Muscle of back (tissue), 13 donors: ENCODE results near the gene BOD1L2. TPM values are rescaled to one million over a fixed set of nuclear protein-coding genes. Genes with fewer than 3 reads are reported as not detected.

Experiments
- DNase-seq, 3 donors: peaks; one replicate each; pipeline versions ENCODE4 v3.0.0 to v3.0.0-alpha.2; 2013
- long read RNA-seq, 9 donors: transcript quantifications; one replicate each; lab custom pipeline, GENCODE V29; 2026
- polyA plus RNA-seq, 10 donors: library from polyadenylated mRNA; unstranded; fragments of 120-200 nt; gene quantifications; one replicate each; pipeline ENCODE4 v1.2.1, GENCODE V29; 2013; ENCODE audit not compliant: insufficient read length in 10 of 10

Gene BOD1L2
- not detected for polyA plus RNA-seq
- long read RNA-seq, donor 1 = 0 reads
- long read RNA-seq, donor 2 = 0 reads
- long read RNA-seq, donor 3 = 0 reads
- long read RNA-seq, donor 4 = 0 reads
- long read RNA-seq, donor 5 = 0 reads
- long read RNA-seq, donor 6 = 0 reads
- long read RNA-seq, donor 7 = 0 reads
- long read RNA-seq, donor 8 = 0 reads
- long read RNA-seq, donor 9 = 0 reads

DNA sequence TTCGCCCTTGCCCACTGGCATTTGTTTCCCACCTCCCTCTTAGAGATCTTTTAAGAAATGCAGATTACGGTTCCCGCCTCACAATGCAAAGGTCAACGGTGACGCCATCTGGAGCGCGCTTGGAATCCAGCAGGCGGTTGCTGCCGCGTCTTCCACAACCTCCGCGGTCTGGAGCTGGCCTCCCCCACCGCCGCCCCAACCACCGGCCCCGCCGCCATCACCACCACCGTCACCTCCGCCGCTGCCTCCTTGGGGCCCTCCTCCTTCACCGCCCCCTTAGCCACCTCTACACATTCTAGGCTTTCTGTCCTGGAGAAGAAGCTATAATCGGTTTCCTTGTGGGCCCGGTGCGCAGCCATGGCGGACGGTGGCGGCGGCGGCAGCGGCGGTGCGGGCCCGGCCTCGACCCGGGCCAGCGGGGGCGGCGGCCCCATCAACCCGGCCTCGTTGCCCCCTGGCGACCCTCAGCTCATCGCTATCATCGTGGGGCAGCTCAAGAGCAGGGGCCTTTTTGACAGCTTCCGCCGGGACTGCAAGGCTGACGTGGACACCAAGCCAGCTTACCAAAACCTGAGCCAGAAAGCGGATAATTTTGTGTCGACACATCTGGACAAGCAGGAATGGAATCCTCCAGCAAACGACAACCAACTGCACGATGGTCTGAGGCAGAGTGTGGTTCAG lies at the start of gene BOD1L2:
BOD1L2 (plus strand) TSS at position 132 of the 681 bp plus-strand sequence; CDS start at position 358, 226 bp downstream.
- no peak for DNase-seq

DNA sequence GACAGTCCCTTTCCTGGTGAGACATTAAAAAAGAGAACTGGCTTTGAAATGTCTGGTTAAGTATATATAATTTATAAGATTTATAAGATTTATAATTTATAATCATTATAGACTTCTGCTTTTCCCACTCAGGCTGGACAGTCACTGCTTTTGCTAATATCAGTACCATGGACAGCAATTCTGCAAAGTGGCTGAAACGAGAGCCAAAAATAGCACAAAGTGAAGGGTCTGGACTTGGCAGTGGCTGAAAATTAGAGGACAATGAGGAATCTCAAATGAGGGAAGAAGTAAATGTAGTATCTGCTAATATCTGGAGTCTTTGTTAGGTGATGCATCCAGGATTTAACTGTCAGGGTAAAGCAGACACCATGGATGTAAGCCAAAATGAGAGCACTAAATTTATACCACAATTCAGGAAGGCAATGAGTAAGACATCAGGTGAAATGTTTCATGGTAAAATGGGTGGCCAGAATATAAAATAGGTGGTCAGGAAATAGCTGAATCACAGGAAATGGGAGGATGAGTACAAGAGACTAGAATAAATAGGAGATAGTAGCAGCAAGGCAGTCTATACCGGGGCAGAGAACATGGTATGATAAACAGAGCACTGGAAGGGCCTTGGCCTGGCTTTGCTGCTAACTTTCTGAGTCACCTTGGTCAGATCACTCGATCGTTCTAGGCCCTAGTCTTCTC lies 39.6 kb upstream of the BOD1L2 start:
- DNase-seq = peak; percentile 33 to 64 (median 51)

DNA sequence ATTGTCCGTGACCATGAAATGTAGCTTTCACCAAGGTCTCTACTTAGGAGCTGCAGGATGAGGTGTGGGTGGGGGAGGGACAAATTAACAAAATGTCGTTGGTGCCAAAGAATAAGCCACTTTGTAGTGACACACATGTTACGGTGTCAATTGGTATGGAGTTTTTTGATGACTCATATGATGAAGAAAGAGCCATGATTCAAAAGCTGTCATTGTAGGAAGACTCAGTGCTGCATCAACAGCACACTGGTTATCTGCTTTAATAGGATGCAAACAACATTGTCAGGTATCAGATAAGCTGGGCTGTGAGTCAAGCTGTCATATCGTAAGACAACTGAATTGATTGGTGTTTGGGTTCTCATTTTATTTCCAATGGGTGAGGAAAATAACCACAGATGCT lies 36.6 kb upstream of the BOD1L2 start:
- no peak for DNase-seq

DNA sequence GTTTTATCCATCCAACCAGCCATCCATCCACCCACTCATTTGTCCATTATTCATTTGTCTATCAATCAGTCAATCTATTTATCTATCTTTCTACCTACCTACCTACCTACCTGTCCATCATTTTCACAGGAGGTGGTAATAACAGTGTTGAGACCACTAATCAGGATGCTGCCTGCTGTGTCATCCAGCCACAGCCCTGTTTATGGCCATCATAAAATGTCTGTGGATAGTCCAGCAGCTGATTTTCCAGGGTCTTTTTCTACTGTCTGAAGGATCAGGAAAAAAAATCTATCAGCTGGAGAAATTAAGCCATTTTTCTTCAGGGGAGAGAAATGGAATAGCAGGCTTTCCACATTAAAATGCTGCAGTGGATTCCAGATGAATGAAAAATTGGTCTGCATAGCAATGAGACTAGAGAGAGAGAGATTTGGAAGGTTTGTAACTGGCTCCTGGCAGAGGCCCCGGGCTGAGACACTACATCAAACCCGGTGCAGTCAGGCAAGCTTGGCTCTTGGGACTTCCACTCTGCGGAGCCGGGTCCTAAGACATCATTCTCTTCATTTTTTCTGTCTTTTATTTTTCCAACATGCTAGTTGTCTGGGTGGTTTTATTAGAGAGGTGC lies 33.0 kb upstream of the BOD1L2 start:
- peak in 2 of 3 donors; percentile 9 to 11 for DNase-seq

DNA sequence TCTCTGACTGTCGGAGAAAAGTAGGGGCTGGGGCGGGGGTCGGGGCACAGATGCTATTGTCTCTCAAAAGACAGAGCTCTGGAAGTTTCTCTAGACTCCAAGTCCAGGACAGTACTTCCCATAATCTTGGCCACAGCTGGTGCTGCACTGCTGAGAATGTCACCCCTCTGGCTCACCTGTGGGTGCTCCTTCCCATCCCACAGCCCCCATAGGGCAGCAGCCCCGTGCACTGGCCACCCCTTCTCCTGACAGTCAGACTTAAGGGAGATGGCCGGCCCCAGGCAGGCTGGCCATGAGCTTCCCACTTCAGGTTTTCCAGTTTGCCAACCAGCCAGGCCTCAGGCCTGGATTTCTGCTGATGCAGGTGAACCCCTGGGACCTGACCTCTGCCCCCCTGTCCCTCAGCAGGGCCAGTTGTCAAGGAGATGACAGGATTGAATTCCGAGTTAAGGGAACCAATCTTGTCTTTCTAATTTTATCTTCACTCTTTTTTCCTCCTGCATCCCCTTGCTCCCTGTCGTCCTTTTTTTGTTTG lies 30.2 kb upstream of the BOD1L2 start:
- no peak for DNase-seq

DNA sequence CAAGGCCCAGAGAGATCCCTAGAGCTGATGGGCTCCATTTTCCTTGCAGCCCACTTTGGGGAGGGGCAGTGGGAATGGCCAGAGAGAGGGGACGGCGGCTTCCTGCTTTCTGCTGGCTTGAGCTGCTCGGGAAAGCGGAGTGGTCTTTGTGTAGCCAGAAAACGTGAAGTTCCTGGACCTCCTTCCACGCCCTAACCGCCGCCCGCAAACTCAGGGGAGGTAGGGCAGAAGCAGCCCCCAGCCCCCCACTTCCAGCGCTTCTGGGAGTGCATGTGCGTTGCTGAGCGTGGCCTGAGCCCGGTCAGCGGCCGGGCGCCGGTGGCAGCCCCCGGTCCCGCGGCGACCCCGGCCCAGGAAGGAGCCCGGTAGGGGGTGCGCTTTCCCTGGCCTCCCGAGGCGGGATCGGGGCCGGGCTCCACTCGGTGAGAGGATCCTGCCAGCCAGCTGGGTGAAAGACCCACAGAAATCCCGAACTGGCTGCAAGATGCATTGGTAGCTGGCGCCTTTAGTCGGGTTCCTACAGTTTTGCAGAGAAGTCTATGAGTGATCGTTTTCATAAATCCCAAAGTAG lies 25.3 kb upstream of the BOD1L2 start:
- DNase-seq = no peak

DNA sequence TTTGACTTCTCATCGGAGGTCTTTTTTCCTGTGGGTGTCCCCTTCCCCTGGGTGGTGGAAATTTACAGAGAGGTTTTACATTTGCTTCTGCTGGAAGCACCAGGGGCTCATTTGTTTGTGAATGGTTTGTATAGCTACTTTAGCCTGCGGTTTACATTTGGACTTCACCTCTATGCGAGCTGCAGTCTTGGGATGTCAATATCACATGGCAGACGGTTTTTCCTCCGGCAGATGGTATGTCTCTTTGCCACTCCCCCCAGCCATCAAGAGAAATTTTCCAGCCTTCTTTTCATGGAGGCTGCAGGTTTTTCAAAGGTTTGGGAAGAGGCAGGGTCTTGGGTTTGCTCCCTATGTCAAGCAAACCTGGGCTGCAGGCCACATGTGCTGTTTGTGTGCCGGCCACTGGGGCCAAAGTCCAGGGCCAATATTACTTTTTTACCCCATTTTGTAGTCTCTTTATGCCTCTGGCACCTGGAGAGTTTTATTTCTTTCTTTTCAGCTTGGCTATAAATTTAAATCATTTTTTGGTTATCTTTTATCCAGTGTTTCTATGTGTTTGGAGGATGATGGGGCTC lies 23.9 kb upstream of the BOD1L2 start:
- DNase-seq = no peak

DNA sequence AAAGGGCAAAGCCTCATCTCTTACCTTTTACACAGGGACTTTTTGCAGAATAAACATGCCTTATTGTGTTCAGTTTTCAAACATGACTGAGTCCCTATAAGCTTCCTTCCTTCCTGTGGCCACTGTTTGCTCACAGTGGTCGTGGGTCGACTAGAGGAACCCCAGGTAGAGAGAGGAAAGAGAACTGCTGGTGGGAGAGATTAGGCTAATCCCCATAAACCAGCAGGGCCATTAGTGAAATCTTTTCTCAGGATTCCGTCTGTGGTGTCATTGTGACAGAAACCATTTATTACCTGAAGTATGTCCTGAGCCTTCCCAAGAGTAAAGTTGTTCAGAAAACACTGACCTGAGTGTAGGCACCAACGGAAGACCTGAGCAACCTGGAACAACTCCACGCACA lies 21.3 kb upstream of the BOD1L2 start:
- no peak for DNase-seq

DNA sequence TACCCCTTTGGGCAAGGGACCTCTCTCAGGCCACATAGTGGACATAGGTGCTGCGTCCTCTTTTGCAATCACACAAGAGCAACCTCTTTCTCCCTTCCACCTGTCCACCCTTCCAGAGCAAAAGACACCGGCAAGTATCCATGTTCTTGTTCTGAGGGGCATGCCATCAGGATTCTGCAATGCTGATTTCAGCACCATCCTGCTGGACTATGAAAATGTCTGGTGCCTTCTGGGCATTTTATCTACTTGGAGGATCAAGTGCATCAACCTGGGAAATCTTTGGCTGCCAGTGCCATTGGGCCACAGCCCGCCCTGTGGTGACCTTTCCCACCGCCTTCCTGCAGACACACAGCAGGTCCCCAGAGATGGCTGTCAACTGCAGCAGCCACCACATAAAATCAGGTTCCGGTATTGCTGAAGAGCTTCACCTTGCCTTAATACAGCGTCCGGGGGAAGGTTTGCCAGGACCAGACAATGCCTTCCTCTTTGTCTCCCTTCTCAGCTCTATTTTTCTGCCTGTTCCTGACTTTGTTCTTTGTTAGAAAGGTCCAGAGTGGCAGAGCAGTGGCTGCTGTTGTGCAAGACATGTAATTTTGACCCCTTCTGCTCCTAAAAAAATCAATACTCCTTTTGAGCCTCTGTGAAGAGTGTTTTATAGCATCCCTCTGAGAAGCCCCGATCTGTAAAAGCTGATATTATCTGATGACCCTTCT lies 18.5 kb upstream of the BOD1L2 start:
- DNase-seq = no peak

DNA sequence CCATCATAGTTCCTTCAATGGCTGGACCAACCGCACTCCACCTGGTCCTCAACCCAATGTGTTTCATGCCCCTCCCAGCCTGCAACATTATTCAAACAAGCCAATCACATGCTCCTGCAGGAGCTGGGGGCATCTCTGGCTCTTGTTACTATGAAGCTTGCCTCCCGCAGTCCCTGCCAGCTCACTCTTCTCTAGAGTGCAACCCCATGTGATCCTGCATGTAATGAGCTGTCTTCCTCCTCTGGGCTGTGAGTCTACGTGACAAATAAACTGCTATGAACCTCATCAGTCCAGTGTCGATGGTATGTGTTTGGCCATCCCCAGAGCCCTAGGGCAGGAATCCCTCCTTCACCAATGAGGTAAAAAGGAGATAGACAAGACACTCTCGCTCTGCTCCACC lies 15.8 kb upstream of the BOD1L2 start:
- DNase-seq = no peak

DNA sequence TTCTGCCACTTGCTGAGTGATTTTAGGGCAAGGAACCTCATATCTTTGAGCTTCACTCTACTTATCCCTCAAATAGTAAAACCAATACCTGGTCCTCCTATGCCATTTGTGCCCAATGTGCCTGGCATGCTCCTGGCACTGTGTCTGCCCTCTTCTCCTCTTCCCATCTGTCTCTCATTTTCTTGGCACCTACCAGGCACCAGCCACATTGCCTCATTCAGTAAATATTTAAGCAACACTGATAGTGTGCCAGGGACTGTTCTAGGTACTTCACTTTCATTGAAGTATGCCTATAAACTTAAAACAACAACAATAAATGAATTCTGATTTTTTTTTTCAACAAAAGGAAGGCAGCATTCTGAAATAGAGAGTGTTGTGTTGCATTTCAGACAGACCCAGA lies 15.1 kb upstream of the BOD1L2 start:
- DNase-seq = no peak

DNA sequence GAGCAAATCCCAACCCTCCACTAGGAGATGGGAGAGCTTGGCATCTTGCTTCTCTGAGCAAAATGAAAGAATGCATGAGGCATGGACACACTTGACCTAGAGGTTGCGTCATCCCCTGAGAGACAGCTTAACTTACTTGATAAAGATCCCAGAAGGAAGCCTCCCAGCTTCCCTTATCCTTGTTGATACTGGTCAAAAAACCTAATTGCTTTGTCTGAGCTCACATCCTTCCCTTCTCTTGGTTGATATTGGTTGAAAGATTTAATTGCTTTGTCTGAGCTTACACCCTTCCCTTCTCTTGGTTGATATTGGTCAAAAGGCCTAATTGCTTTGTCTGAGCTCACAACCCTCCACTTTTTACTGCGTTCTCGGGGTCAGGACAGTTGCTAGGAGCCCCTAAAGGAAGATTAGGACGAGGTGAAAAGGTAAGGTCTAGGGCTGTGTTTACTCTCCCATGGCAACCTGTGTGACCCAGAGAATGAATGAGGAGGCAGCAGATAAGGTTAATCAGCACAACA lies 12.2 kb upstream of the BOD1L2 start:
- no peak for DNase-seq

DNA sequence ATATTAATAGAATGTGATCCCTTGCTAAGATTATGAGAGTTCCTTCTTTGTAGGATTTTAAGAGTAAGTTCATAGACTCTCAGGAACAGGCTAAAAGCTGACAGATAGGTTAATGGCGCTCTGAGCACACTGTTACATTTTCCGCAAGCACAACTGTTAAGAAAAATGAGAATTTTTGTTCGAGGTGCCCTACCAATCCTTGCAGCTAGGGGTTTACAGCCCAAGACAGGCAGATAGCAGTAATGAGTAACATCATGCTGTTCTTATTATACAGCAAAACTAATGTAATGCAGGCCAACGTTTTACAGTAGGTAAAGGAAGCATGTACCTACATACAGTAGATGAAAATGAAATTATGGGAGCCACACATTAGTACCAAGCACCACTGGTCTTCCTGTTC lies 11.2 kb upstream of the BOD1L2 start:
- no peak for DNase-seq

DNA sequence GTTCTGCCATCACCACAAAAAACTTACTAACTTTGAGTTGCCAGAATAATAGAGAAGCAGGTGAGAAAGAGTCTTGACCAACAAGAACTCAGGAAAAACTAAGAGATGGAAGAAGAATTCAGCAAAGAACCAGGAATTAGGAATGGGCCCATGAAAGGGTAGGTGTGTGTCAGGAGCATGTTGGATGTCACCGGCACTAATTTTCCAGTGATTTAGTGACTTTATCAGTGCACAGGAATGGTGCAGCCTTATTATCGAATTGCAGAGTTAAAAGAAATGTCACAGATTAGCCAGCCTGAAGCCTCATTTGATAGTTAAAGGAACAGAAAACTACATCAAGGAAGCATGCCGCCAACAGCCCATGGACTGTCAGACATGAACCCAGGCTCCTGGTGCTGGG lies 9.0 kb upstream of the BOD1L2 start:
- DNase-seq = no peak

DNA sequence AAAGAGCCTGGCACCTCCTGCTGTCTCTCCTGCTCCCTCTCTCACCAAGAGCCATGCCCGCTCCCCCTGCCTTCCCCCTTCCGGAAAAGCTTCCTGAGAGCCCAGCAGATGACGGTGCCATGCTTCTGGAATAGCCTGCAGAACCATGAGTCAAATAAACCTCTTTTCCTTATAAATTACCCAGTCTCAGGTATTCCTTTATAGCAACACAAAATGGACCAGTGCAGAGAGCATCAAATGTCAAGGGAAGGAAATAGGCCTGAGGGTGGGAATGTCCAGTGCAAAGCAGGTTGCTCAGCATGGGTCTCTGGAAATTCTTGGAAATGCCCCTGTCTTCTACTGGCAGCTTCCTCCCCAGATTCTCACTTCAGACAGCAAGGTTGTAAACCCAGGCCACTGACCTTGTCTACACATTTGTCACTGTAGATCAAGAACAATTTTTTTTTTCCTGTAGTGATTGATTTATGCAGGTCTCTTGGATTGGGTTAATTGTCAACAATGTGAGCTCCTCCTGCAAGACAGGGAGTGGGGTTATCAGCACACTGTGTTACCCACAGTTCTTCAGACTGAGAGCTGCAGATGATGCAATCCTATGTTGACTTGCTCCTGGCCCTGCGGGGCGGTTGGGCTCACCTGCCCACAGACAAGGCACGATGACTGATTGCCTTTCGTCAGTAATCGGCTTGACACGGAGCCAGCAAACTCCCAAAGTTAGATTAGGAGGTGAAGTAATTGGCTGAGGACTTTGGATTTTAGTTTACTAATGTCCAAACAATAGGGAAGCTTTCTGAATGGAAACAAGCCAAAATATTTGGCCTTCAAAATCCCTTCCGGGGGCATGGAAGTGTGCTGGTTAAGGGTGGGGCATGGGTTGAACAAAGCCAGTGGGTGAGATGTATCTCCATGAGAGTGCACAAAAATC lies 5.4 kb upstream of the BOD1L2 start:
- DNase-seq = no peak

DNA sequence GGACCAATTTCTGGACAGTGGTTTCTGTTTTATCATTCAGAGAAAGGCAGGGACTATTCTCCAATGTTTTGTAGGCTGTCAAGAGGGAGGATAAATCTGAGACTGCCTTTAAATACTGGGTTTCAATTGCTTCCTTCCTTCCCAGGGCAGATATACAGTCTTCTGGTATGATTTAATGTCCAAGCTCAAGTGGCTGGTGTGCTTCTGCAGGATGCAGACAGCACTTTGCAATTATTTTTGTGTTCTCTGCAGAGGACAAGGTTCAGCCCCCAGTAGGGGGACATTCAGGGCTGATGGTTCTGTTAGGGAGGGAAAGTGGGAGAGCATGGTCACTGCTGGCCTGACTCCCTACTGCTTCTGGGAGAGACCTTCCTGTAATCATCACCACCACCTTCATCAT lies 4.6 kb upstream of the BOD1L2 start:
- no peak for DNase-seq

DNA sequence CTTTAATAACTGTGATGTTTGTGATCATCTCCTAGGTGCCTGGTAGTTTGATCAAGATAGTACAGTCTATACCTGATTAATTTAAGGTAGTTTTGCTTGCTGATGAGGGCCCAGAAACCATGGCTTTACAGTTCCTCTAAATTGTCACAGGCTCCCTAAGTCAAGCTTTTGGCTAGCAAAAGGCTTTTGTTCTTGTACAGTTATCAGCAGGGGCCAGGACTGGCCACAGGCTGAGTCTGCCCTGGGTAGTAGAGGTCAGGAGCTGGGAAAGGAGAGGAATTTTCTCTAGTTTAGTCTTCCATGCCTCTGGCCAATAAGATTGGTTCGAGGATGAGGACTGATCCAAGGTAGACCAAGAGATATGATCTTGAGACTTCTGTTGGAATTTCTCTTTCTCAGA lies 3.6 kb upstream of the BOD1L2 start:
- DNase-seq = no peak

DNA sequence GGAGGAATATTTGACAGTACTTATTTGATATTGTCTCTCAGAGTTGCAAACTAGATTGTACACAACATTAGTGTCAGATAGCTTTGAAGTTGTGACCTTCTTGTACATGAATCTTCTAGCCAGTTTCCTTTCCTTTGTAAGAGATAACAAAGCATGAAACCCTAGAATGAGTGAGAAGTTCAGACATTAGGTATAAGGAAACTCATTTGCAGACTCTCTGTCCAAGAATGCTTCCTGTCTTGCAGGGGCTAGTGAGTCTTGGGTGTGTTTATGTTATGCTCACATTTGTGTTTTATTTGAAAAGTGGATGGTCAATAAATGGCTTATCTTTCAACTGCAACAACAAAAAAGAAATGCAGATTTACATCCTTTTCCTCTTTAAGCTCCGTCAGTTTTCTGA lies 1.4 kb downstream of the BOD1L2 start:
- no peak for DNase-seq

DNA sequence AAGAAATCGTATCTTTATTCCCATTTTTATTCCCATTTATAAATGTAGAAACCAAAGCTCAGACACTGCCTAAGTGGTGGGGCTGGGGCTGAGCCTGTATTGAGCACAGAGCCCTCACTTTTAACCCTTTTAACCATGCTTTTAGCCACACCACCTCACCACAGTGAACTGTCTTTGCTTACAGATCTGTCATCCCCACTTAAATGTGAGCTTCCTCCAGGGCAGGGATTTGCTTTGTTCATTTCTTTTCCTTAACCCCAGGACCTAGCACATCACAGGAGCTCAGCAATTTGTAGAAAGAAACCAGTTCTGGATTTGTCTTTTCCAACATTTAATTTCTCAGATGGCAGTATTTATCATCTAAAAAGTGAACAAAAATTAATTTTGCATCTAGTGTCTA lies 2.2 kb downstream of the BOD1L2 start:
- DNase-seq = no peak

DNA sequence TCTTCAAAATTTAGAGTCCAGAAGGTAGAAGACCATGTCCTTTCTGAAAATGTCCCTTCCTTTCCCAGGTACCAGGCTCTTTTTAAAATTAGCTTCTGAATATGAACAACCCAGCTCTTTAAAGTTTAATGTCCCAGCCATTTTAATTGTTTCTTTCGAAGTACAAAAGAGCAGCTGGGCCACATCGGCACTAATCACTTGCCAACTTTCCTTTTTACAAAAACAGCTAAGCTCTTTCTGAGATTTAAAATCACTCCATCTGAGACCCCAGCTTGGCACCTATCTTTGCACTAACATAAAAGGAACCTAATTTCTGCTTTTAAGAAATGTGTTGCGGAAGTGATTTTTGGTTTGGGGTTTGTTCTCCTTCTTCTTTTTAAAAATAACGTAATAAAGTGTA lies 2.6 kb downstream of the BOD1L2 start:
- no peak for DNase-seq
